GM19324 (cell line): Measurements from ENCODE around the gene PRMT7.
A peak's percentile ranks its signal among the peaks of the same experiment; 100 is the strongest.

Experiments used
- ATAC-seq: cut with Tn5 transposase; IDR thresholded peaks from one replicate; pipeline ENCODE4 v1.9.1; 2021; ENCODE audit warnings: mild to moderate bottlenecking, moderate library complexity; ENCODE audit not compliant: unreplicated experiment, low FRiP score

The PRMT7 gene

DNA sequence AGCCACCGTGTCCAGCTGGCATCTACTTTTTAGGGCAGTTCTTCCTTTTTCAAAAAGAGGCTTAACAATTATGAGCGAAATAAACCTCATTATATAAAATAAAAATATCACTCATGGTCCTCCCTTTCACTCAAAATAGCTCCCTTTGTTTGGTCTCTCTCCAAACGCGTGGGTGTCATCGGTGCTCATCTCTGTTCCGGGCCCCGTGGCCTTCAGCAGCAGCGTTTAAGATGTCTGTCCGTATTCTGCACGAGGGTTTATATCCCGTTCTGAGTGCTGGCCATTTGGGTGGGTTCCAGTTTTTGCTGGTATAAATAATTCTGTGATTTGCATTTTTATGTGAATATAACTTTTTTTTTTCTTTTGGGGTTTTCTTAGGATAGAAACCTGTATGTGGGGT is 33.4 kb downstream of the PRMT7 start:
- no peak for ATAC-seq

DNA sequence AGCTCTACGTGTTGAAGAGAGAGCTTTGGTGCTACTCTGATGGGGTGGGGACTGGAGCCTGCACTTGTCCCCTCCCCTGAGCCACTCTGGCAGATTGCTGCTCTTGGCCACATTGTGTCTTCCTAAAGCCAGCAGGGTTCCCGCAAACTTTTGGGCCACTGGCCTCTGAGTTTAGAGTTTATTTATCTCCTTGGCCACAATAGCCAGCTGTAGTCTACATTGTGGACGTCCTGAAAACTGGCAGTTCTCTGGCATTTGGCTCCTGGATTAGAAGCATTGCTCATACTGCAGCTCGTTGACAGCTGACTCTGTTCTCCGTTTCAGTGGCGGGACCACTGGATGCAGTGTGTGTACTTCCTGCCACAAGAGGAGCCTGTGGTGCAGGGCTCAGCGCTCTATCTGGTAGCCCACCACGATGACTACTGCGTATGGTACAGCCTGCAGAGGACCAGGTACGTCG is 34.6 kb downstream of the PRMT7 start:
- ATAC-seq: no peak

DNA sequence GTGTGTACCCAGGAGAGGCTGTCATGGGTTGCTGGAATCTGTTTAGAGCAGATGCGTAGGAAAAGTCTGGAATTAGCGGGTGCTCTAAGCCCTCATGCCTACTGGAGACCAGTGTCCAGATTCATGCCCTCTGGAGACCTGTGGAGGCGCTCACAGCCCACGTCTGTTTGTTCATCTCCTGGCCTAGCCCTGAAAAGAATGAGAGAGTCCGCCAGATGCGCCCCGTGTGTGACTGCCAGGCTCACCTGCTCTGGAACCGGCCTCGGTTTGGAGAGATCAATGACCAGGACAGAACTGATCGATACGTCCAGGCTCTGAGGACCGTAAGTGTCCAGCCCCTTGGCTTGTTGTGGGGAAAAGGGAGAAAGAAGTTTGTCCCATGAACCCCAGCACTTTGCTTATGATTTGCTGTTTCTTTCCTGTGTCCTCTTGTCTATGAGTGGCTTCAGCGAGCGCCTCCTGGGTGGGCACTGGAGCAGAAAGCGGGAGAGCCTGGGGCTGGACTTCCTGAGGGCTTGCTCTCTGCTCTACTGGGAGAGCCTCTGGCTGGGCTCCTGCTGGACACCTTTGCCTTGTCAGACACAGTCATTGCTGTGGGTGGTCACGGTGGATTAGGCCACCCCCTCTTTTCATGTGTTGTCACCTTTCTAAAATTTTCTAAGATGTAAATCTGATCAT is 35.3 kb downstream of the PRMT7 start:
- no peak for ATAC-seq

GRCh38 chr16:68346892-68347480 is 36.2 kb downstream of the PRMT7 start:
- ATAC-seq: no peak

GRCh38 chr16:68347605-68348004 is 36.8 kb downstream of the PRMT7 start:
- no peak for ATAC-seq

GRCh38 chr16:68348639-68349445 is 38.0 kb downstream of the PRMT7 start:
- no peak for ATAC-seq

DNA sequence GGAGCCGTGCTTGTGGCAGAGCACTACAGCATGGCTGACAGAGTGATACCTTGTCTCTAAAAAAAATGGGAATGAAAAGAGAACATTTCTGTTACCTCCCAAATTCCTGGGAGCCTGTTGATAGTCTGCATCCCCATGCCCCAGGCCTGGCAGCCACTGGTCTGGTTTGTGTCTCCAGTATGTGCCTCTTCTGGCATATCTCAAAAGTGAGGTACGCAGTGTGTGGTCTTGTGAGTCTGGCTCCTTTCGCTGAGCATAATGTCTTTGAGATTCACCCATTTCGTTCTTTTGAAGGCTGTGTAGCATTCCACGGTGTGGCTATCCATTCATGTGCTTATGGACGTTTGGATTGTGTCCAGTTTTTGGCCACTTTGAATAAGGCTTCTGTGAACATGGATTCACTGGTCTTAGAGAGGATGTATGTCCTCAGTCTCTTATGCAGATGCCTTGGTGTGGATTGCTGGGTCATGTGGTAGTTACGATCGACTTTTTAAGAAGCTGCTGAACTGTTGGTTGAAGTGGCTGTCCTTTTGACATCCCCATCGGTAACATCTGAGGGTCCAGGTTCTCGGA is 39.1 kb downstream of the PRMT7 start:
- no peak for ATAC-seq

DNA sequence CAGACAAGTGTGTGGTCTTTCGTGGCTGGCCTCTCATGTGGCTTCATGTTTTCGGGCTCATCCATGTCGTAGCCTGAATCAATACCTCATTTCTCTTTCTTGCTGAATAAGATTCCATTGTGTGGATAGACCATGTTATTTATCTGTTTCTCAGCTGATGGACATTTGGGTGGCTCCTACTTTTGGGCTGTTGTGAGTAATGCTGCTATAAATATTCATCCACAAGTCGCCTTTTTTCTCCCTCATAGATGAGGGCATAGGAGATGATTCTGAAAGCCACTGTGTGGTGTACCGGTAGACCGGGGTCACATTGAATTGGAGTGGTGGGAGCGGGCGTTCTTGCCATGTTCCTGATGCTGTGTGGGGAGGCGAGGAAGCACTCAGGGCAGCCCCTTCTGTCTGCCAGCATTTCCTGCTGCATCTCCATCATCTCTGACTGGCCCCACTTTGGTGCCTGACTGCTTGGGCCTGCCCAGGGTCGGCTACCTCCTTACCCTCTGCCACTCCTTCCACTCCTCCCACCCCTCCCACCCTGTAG is 40.1 kb downstream of the PRMT7 start:
- no peak for ATAC-seq

- ATAC-seq: no peak
Measured at GRCh38 chr16:68351463-68351862, 40.6 kb downstream of the PRMT7 start.

DNA sequence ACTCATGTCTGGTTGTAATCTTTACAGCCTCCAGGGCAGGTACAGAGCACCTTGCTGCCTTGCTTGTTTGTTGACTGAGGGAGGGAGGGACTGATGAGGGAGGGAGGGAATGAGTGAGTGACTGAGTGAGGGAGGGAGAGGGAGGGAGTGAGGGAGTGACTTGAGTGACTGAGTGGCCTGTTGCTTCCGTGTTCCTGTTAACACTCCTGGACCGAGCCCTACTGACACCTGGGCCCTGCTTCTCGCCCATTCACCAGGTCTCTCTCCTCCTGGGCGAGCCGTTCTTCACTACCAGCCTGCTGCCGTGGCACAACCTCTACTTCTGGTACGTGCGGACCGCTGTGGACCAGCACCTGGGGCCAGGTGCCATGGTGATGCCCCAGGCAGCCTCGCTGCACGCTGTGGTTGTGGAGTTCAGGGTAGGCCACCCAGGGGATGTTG is 41.2 kb downstream of the PRMT7 start:
- ATAC-seq: no peak

- ATAC-seq: no peak
Measured at GRCh38 chr16:68353366-68353765, 42.5 kb downstream of the PRMT7 start.

DNA sequence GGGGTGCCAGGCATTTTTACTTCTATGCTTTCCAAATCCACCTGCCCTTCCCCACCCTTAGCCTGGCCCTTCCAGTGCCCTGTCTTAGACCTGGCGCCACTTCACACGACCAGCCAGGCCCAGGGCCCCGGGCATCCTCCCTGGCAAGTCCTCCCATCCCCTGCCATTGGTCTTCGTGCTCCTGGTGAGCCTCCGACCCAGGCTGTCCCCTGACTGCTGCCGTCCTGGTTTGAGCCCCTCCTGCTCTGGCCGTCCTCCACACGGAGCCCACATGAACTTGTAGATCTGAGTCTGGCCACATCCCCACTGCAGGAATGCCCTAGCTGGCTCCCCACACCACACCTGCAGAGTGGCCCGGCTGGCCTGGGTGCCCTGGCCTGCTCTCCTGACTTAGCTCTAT is 44.0 kb downstream of the PRMT7 start:
- no peak for ATAC-seq

GRCh38 chr16:68355447-68356248 is 44.8 kb downstream of the PRMT7 start:
- ATAC-seq: no peak

GRCh38 chr16:68356249-68356918 is 45.6 kb downstream of the PRMT7 start:
- peak; percentile 61 for ATAC-seq

DNA sequence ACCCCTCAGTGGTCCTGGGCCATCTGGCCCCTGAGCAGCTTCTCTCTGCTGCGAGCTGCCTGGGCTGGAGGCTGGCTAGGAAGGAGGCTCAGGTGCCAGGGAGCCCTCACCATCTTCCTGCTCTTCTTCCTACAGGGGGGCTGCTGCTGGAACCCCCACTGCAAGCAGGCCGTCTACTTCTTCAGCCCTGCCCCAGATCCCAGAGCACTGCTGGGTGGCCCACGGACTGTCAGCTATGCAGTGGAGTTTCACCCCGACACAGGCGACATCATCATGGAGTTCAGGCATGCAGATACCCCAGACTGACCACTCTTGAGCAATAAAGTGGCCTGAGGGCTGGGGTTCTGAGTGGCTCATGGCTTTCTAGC is 46.1 kb downstream of the PRMT7 start:
- ATAC-seq: no peak

DNA sequence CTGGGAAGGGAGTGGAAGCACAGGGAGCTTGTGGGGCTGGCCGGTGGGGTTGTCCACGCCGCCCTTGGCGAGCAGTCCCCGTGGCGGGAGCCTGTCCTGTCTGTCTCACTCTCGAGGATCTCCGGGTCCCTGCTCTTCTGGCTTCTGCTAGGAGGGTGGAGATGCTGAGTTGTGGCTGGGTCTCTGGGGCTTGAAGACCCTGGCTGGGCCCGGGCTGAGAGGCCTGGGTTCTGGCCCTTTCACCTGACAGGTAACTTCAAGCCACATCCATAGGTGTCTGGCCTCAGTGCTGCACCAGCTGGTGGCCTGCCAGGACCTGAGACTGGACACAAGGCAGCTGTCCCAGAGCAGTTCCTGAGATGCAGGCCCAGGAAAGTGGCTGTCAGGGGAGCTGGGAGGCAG is 46.7 kb downstream of the PRMT7 start:
- ATAC-seq: no peak

- ATAC-seq: no peak
Measured at GRCh38 chr16:68357923-68358322, 47.1 kb downstream of the PRMT7 start.

- no peak for ATAC-seq
Measured at GRCh38 chr16:68358951-68359350, 48.1 kb downstream of the PRMT7 start.

- no peak for ATAC-seq
Measured at GRCh38 chr16:68359398-68360191, 48.8 kb downstream of the PRMT7 start.
